GM08714 (cell line): ENCODE data around the gene PIK3R5.

ENCODE experiments used
- H3K4me3 ChIP-seq: fragments of 200-500 bp; sonication (Bioruptor generic); 2 replicates; pipeline ENCODE4 v1.5.1; 2014; ENCODE audit warnings: mild to moderate bottlenecking, low read length, inconsistent platforms
- ZNF274 ChIP-seq: IDR thresholded peaks from 2 replicates; pipeline ENCODE4 v1.6.1; 2012; ENCODE audit warnings: mild to moderate bottlenecking, low read depth, low read length

The PIK3R5 gene

GRCh38 chr17:8913879-8914278 lies 51.6 kb downstream of the PIK3R5 start:
- TF ChIP-seq ZNF274: no peak
- H3K4me3 ChIP-seq: no peak overlapping the region

- no peak overlapping the region for H3K4me3 ChIP-seq
- TF ChIP-seq ZNF274: no peak
Measured at GRCh38 chr17:8913091-8913490, 52.4 kb downstream of the PIK3R5 start.

GRCh38 chr17:8912084-8912981 lies 53.2 kb downstream of the PIK3R5 start:
- no peak overlapping the region for H3K4me3 ChIP-seq

GRCh38 chr17:8910969-8911604 lies 54.4 kb downstream of the PIK3R5 start:
- H3K4me3 ChIP-seq: no peak overlapping the region
- no peak for TF ChIP-seq ZNF274

More at GRCh38 chr17:8912084-8912981, 53.2 kb downstream of the PIK3R5 start:
- no peak for TF ChIP-seq ZNF274

GRCh38 chr17:8909586-8910270 lies 55.8 kb downstream of the PIK3R5 start:
- no peak for TF ChIP-seq ZNF274
- no peak overlapping the region for H3K4me3 ChIP-seq

- no peak overlapping the region for H3K4me3 ChIP-seq
- TF ChIP-seq ZNF274: no peak
Measured at GRCh38 chr17:8905331-8905730, 60.2 kb downstream of the PIK3R5 start.

GRCh38 chr17:8904686-8905085 lies 60.8 kb downstream of the PIK3R5 start:
- H3K4me3 ChIP-seq: no peak overlapping the region
- TF ChIP-seq ZNF274: no peak

GRCh38 chr17:8904201-8904600 lies 61.3 kb downstream of the PIK3R5 start:
- TF ChIP-seq ZNF274: no peak
- no peak overlapping the region for H3K4me3 ChIP-seq

GRCh38 chr17:8900626-8901585 lies 64.6 kb downstream of the PIK3R5 start:
- TF ChIP-seq ZNF274: no peak
- peak overlapping the region; percentile 35; the same call in 1 of the 2 replicates for H3K4me3 ChIP-seq

GRCh38 chr17:8900207-8900606 lies 65.3 kb downstream of the PIK3R5 start:
- no peak for TF ChIP-seq ZNF274
- H3K4me3 ChIP-seq: no peak overlapping the region; the same call in 1 of the 2 replicates

- H3K4me3 ChIP-seq: no peak overlapping the region
- TF ChIP-seq ZNF274: no peak
Measured at GRCh38 chr17:8898636-8899035, 66.9 kb downstream of the PIK3R5 start.

GRCh38 chr17:8898126-8898525 lies 67.4 kb downstream of the PIK3R5 start:
- no peak for TF ChIP-seq ZNF274

GRCh38 chr17:8896641-8897635 lies 68.6 kb downstream of the PIK3R5 start:
- H3K4me3 ChIP-seq: no peak overlapping the region
- TF ChIP-seq ZNF274: no peak

More at GRCh38 chr17:8898126-8898525, 67.4 kb downstream of the PIK3R5 start:
- H3K4me3 ChIP-seq: no peak overlapping the region
